Naive thymus-derived CD8-positive, alpha-beta T cell (primary cell): ENCODE measurements around the gene RPLP2. TPM values are rescaled to one million over a fixed set of nuclear protein-coding genes. Genes with fewer than 3 reads are reported as not detected.

ENCODE experiments used
- ATAC-seq, 2 donors: fragments of 150-1000 bp; cut with Tn5 transposase in 1 of 2; sonication (Bioruptor Pico), chemical (Tn5 transposase) in 1 of 2; 1 replicate in 1 of 2; 2 replicates in 1 of 2; pipeline ENCODE4 v1.10.0; 2021; ENCODE audit warnings: mild to moderate bottlenecking in 2 of 2, moderate library complexity in 2 of 2
- POLR2A ChIA-PET: fragments of 350-600 bp; sonication (Branson Sonifier 250); formaldehyde crosslinking; loops from one replicate; lab custom pipeline; 2021; ENCODE audit warnings: antibody characterized with exemption; lab: Charles Lee
- DNase-seq, 10 donors: peaks; one replicate each; pipeline versions ENCODE4 v3.0.0 to v3.0.0-alpha.2; 2020 to 2022
- H3K27ac Mint-ChIP-seq, 10 donors: one replicate each; pipeline ENCODE4 v1.8.0; 2020 to 2022; ENCODE audit warnings: mild to moderate bottlenecking in 10 of 10, mixed read lengths in 10 of 10, moderate library complexity in 4 of 10, inconsistent platforms in 1 of 10
- H3K27me3 Mint-ChIP-seq, 5 donors: one replicate each; pipeline ENCODE4 v1.8.0; 2021 to 2022; ENCODE audit warnings: mixed read lengths in 5 of 5
- H3K36me3 Mint-ChIP-seq, 3 donors: one replicate each; pipeline ENCODE4 v1.8.0; 2020 to 2022; ENCODE audit warnings: mixed read lengths in 3 of 3, mild to moderate bottlenecking in 2 of 3, inconsistent platforms in 1 of 3
- H3K4me1 Mint-ChIP-seq, 4 donors: one replicate each; pipeline ENCODE4 v1.8.0; 2021 to 2022; ENCODE audit warnings: mixed read lengths in 4 of 4
- H3K4me3 Mint-ChIP-seq, 10 donors: one replicate each; pipeline ENCODE4 v1.8.0; 2020 to 2022; ENCODE audit warnings: mild to moderate bottlenecking in 10 of 10, mixed read lengths in 10 of 10, moderate library complexity in 6 of 10, inconsistent platforms in 1 of 10
- H3K9me3 Mint-ChIP-seq, 9 donors: one replicate each; pipeline ENCODE4 v1.8.0; 2020 to 2022; ENCODE audit warnings: mixed read lengths in 9 of 9, mild to moderate bottlenecking in 3 of 9, inconsistent platforms in 1 of 9, moderate library complexity in 1 of 9
- polyA plus RNA-seq, 3 donors: library from polyadenylated mRNA; unstranded; fragments of 300-500 nt; fragmentation: Illumina TruSeq; gene quantifications; one replicate each; pipeline ENCODE4 v1.2.3, GENCODE V29; 2021
- total RNA-seq, 8 experiments: library from RNA in 2 of 8; stranded (reverse) in 2 of 8; gene quantifications; one replicate each; pipeline ENCODE4 v1.2.3 and lab custom pipeline; 2021 to 2026

Gene RPLP2
- total and polyA plus RNA-seq, 5 experiments from 2014 or later = 4,080 to 5,522 (median 5,338) TPM

DNA sequence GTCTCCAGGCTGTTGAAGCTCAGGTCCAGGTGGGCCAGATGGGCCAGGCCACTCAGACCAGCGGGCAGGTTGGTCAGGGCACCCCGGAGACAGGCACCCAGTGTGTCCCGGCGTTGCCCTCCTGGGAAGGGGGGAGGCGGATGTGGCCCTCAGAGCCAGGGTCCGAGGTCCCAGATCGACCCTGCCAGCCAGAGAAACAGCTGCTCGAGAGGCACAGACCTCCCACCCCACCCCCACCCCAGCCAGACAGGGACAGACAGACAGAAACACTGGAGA, 6.4 kb upstream of the RPLP2 start:
- no peak for DNase-seq
- Mint-ChIP-seq H3K4me1 (peaks cover 3 to 32% (median 12%) of the 10 kb centered on the region in 4 donors), H3K36me3 (no peaks in the 10 kb centered on the region), H3K4me3 (peak overlapping the region in 2 of 10 donors; percentile 67 to 72), H3K27ac (peak overlapping the region in 1 of 10 donors; percentile 16), H3K27me3 (no peaks in the 10 kb centered on the region), H3K9me3 (no peaks in the 10 kb centered on the region)
- ATAC-seq = no peak
- POLR2A ChIA-PET = interaction anchor here (0.6 to 5.4 kb wide), 7 partner anchors 16 to 222 kb away, joined by 3 to 67 read pairs (median 5); partner anchors contain the start of genes PNPLA2, POLR2L, TALDO1 and TSPAN4

DNA sequence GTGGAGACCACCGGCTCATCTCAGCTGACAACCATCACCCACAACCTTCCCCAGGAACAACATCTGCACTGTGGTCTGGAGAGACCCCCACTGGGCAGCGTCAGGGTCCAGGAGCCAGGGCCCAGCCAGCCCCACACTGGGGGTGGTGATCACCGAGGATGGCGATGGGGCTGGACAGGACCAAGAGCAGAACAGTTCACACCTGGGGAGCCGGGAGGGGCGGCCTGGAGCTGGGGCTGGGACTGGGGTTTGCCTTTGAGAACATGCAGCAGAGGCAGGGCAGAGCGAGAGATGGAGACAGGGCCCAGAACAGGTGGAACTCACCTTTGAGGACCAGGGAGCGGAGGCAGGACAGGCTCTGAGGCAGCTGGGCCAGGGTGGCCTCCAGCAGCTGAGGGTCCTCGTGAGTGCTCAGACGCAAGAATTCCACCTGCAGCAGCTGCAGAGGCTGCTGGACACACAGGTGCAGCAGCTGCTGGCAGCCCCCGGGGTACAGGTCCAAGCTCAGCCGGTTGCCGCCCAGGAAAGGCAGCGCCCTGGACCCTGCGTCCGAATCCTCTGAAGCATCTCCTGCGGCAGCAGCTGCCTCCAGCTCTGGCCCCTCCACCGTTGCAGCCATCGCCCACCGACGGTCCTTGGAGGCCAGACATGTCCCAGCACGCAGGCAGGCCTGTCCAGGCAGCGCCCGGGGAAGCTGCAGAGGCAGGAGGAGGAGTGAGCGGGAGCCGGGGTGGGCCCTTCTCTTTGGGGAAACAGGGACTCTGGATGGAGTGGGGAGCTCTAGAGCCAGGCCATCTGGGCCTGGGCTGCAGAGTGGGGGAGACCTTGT, 5.8 kb upstream of the RPLP2 start:
- peak overlapping the region; percentile 67 to 86 (median 75) for H3K4me3 Mint-ChIP-seq
- no peaks in the 10 kb centered on the region for H3K27me3 Mint-ChIP-seq
- ATAC-seq (no peak), DNase-seq (no peak)
- no peaks in the 10 kb centered on the region for H3K36me3 Mint-ChIP-seq
- peaks cover 5 to 36% (median 17%) of the 10 kb centered on the region in 4 donors for H3K4me1 Mint-ChIP-seq
- POLR2A ChIA-PET = interaction anchor here (0.6 to 5.4 kb wide), 10 partner anchors 8 to 109 kb away, joined by 3 to 67 read pairs (median 6); partner anchors contain the start of genes CEND1, DEAF1, PNPLA2 and POLR2L
- peak overlapping the region in 8 of 10 donors; percentile 56 to 89 (median 72) for H3K27ac Mint-ChIP-seq
- no peaks in the 10 kb centered on the region for H3K9me3 Mint-ChIP-seq

DNA sequence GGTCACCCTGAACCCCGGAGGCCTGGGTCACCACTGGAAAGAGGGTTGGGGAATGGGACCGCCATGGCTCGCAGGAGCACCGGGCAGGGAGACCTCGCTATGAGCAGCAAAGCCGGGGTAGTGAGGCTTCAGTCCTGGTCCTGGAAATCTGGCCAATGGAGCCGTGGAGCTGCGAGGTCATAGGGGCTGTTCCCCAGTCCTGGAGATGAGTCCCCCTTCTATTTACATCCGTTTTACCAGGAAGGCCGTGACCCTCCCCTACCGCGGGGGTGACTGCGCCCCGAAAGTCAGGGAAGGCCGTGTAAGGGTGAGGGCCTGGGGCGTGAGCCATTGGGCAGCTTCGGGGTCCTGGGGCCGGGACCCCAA, 5.2 kb upstream of the RPLP2 start:
- Mint-ChIP-seq H3K36me3 (no peaks in the 10 kb centered on the region), H3K27ac (peak overlapping the region in 8 of 10 donors; percentile 56 to 89 (median 72)), H3K4me1 (peaks cover 6 to 36% (median 20%) of the 10 kb centered on the region in 4 donors), H3K4me3 (peak overlapping the region; percentile 67 to 86 (median 75)), H3K27me3 (no peaks in the 10 kb centered on the region), H3K9me3 (no peaks in the 10 kb centered on the region)
- POLR2A ChIA-PET = interaction anchor here (0.8 to 5.4 kb wide), 8 partner anchors 9 to 109 kb away, joined by 3 to 67 read pairs (median 4); partner anchors contain the start of genes CEND1, DEAF1, PNPLA2 and TALDO1
- DNase-seq (no peak), ATAC-seq (no peak)

DNA sequence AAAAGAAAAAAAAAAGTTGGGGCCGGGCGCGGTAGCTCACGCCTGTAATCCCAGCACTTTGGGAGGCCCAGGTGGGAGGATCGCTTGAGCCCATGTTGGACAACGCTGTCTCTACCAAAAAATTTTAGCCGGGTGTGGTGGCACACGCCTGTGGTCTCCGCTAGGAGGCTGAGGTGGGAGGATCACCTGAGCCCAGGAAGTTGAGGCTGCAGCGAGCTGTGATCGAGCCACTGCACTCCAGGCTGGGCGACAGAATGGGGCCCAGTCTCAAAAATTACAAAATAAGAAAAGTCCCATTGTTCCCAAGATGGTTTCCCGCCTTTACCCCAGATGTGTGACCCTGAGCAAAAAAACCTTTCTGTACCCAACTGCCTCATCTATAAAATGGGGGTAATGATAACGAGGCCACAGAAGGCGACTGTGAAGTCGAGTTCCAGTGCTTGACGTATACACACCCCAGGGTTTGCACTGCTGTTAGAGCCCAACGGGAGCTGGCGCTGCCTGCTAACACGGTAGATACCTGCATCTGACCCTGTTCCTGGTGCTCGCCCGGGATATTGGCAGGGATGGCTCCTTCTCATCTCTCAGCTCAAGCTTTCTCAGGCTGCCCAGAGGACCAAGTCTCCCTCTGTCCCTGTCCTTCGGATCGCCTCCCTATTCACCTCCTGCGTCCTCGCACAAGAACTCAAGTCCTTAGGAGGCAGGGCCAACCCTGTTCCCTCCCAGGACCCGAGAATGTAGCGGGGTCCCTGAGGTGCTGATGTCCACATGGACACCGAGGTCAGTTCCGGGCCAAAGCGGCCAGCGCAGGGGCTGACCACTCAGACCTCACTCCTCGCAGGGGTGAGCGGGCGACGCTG, 1.1 kb upstream of the RPLP2 start:
- H3K36me3 Mint-ChIP-seq = peaks cover 0 to 24% (median 2%) of the 10 kb centered on the region in 3 donors
- peaks cover 8 to 53% (median 40%) of the 10 kb centered on the region in 4 donors for H3K4me1 Mint-ChIP-seq

DNA sequence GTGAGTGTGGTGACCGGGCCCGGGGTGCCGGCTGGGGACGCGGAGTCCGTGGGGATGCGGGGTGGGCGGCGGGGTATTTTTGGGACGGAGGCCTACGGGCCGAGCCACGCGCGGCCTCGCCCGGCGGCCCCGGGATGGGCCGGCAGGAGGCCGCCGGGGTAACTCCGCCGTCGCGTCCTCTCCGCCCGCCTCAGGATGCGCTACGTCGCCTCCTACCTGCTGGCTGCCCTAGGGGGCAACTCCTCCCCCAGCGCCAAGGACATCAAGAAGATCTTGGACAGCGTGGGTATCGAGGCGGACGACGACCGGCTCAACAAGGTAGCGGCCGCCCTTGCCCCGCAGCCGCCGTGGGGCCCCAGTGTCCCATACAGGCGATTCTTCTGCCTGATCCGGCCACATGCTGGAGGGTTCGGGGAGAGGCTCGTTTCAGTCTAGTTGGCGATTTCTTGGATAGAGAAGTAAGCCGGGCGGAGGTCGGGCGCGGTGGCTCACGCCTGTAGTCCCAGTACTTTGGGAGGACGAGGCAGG, 337 bp downstream of the RPLP2 start:
- peak; percentile 19 to 24 for ATAC-seq
- DNase-seq = no peak
- Mint-ChIP-seq H3K27me3 (no peaks in the 10 kb centered on the region), H3K36me3 (peaks cover 0 to 27% (median 2%) of the 10 kb centered on the region in 3 donors), H3K4me1 (peaks cover 10 to 45% (median 38%) of the 10 kb centered on the region in 4 donors), H3K27ac (peak overlapping the region; percentile 43 to 99 (median 99)), H3K4me3 (peak overlapping the region; percentile 88 to 98 (median 92)), H3K9me3 (no peaks in the 10 kb centered on the region)
- POLR2A ChIA-PET = interaction anchor here (0.8 to 2.3 kb wide), 18 partner anchors 9 to 303 kb away, joined by 3 to 80 read pairs (median 4); partner anchors contain the start of genes CD151, GATD1, PHRF1 and PNPLA2

More for the DNA sequence above, 1.1 kb upstream of the RPLP2 start:
- ATAC-seq (peak; percentile 0 to 3), DNase-seq (no peak)
- H3K27ac Mint-ChIP-seq = peak overlapping the region; percentile 93 to 99 (median 99)
- H3K4me3 Mint-ChIP-seq = peak overlapping the region; percentile 88 to 98 (median 92)
- POLR2A ChIA-PET = interaction anchor here (0.8 to 2.3 kb wide), 14 partner anchors 9 to 302 kb away, joined by 3 to 80 read pairs (median 4); partner anchors contain the start of genes GATD1, PHRF1, PNPLA2 and POLR2L
- no peaks in the 10 kb centered on the region for H3K9me3 Mint-ChIP-seq
- H3K27me3 Mint-ChIP-seq = no peaks in the 10 kb centered on the region

DNA sequence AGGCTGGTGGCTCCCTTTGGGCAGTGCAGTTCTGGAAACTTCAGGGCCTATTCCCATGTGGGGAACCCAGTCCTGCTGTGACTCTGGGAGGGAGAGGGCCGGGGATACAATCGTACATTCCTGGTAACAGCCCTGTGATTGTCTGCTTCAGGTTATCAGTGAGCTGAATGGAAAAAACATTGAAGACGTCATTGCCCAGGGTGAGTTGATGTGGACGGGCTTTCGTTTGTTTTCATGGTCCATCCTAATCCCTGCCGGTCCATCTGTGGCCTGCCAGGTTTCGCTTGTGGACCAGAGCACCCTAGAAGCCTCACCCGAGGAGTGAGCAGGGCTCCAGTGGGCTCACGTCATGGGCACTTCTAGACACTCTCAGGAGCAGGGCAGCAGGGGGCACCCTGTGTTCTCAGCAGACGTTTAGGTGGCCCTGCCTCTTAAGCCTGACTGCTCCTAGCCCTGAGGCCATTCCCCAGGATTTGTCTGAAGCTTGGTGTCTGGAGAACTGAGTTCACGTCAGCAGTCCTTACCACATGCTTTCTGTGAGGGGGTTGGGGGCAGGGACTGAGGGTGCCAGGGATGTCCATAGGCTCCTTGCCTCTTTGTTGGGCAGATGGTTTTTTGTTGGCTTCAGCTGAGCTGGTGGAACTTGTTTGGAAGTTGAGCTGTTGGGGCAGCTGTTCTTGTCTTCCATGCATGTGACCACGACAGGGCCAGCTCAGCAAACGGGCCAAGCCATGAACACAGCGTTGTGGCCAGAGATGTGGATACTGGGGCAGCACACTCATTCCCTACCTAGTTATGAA, 1.9 kb downstream of the RPLP2 start:
- POLR2A ChIA-PET = interaction anchor here (0.6 to 1.9 kb wide), 3 partner anchors 9 to 68 kb away, joined by 4 to 34 read pairs (median 4); partner anchors contain the start of gene PNPLA2
- Mint-ChIP-seq H3K9me3 (no peaks in the 10 kb centered on the region), H3K27me3 (no peaks in the 10 kb centered on the region), H3K36me3 (peaks cover 0 to 27% (median 2%) of the 10 kb centered on the region in 3 donors), H3K27ac (peak overlapping the region in 9 of 10 donors; percentile 31 to 95 (median 86)), H3K4me3 (peak overlapping the region; percentile 79 to 98 (median 86)), H3K4me1 (peaks cover 10 to 41% (median 35%) of the 10 kb centered on the region in 4 donors)
- no peak for DNase-seq
- no peak for ATAC-seq

DNA sequence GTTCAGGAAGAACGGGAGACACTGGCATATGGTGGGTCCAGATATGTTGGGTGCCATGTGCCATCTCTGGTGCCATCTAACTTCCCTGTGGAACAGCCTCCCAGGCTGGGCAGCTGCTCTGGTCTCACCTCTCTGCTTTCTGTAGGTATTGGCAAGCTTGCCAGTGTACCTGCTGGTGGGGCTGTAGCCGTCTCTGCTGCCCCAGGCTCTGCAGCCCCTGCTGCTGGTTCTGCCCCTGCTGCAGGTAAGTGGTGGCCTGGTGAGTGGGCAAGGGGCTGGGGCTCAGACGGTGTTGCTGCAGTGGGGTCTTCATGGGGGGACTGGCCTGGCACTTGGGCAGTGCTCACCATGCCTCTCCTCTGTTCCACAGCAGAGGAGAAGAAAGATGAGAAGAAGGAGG, 2.6 kb downstream of the RPLP2 start:
- no peaks in the 10 kb centered on the region for H3K27me3 Mint-ChIP-seq
- H3K27ac Mint-ChIP-seq = peak overlapping the region in 8 of 10 donors; percentile 8 to 80 (median 45)
- H3K9me3 Mint-ChIP-seq = no peaks in the 10 kb centered on the region
- H3K36me3 Mint-ChIP-seq = peaks cover 0 to 27% (median 2%) of the 10 kb centered on the region in 3 donors
- peak overlapping the region in 6 of 10 donors; percentile 18 to 98 (median 36) for H3K4me3 Mint-ChIP-seq
- ATAC-seq = no peak
- H3K4me1 Mint-ChIP-seq = peaks cover 10 to 41% (median 35%) of the 10 kb centered on the region in 4 donors
- POLR2A ChIA-PET = interaction anchor here (1.4 to 1.5 kb wide), 3 partner anchors 16 to 28 kb away, joined by 3 to 7 read pairs (median 4); no protein-coding TSS in a partner anchor
- DNase-seq = no peak

DNA sequence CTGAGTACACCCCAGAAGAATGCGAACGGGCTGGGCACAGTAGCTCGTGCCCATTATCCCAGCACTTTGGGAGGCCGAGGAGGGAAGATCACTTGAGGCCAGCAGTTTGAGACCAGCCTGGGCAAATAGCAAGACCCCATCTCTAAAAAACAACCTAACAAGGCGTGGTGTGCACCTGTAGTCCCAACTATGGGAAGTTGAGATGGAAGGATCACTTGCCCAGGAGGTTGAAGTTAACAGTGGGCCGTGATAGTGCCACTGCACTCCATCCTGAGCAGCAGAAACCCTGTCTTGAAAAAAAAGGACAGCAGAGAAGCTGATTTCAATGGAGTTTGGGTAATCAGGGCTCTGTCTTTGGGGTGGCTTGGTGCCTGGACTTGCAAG, 3.3 kb downstream of the RPLP2 start:
- peak overlapping the region in 3 of 10 donors; percentile 11 to 80 (median 19) for H3K27ac Mint-ChIP-seq
- peak overlapping the region in 1 of 10 donors; percentile 26 for H3K4me3 Mint-ChIP-seq
- POLR2A ChIA-PET = interaction anchor here (0.6 to 1.5 kb wide), 3 partner anchors 16 to 118 kb away, joined by 3 to 7 read pairs (median 3); no protein-coding TSS in a partner anchor

DNA sequence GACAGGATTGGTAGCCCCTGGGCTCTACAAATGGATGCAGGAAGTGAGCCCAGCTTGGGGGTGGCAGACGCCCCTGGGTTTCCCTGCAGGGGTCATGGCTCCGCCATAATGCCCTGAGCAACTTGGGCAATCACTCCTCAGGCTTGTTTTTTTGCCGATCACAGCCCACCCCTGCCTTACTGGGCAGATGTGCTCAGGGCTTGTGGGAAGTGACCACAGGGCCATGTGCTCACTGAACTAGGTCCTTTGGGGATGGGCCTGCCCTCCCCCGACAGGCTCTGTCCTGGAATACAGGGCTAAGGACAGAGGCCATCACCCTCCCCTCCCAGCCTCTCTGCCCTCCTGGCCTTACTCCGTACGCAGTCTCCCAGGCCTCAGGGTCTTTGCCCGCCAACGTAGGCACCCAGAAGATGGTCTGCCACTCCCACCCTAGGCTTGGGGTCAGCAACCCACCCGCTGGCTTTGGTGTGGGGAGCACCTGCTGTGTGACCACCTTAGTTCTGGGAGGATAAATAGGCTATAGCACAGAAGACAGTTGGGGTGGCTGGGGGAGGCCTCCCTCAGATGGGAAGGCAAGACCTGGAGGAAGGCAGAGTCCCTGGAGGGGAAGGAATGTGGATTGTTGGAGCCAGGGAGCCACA, 3.8 kb downstream of the RPLP2 start:
- Mint-ChIP-seq H3K27me3 (no peaks in the 10 kb centered on the region), H3K36me3 (peaks cover 0 to 27% (median 2%) of the 10 kb centered on the region in 3 donors), H3K27ac (peak overlapping the region in 4 of 10 donors; percentile 34 to 64 (median 53)), H3K9me3 (no peaks in the 10 kb centered on the region), H3K4me1 (peaks cover 7 to 33% (median 29%) of the 10 kb centered on the region in 4 donors), H3K4me3 (peak overlapping the region in 1 of 10 donors; percentile 61)
- DNase-seq = no peak
- ATAC-seq = no peak
- POLR2A ChIA-PET = interaction anchor here (0.6 to 1.5 kb wide), 4 partner anchors 15 to 124 kb away, joined by 3 to 7 read pairs (median 3); no protein-coding TSS in a partner anchor

More for the DNA sequence above, 3.3 kb downstream of the RPLP2 start:
- ATAC-seq (no peak), DNase-seq (no peak)
- Mint-ChIP-seq H3K36me3 (peaks cover 0 to 27% (median 2%) of the 10 kb centered on the region in 3 donors), H3K9me3 (no peaks in the 10 kb centered on the region), H3K4me1 (peaks cover 7 to 36% (median 30%) of the 10 kb centered on the region in 4 donors), H3K27me3 (no peaks in the 10 kb centered on the region)

DNA sequence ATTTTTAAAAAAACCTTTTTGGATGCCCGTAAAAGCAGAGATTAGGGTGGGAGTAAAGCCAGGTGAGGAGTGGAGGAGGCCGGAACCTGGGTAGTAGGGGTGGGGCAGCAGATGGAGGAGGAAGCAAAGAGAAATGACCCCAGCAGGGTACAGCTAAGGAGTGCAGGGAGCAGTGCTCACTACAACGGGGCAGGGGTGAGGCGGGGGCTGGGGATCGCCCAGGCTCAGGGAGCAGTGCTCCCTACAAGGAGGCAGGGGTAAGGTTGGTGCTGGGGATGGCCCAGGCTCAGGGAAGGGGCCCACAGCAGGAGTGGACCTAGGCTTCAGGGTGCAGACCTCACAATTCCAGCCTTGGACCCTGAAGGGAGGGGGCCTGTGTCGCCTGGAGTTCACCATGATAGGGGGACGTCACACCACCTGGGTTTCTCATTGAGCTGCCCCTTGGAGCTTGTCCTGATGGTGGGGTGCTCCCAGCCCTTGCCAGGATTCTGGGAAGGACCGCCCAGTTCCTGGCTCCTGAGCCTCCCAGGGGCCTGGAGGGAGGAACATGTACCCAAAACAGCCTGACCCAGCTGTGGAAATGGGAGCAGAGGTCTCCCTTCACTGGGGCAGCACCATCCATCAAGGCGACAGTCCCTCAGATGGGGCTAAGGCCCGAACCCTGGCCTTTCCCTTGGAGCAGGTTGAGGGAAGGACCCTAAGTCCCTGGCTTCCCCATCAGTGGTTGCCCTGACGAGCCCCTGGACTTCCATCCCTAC, 6.1 kb downstream of the RPLP2 start:
- H3K4me3 Mint-ChIP-seq = peak overlapping the region in 2 of 10 donors; percentile 19 to 62
- ATAC-seq = no peak

More for the DNA sequence above, 6.1 kb downstream of the RPLP2 start:
- Mint-ChIP-seq H3K9me3 (no peaks in the 10 kb centered on the region), H3K27ac (no peak overlapping the region), H3K4me1 (peaks cover 2 to 29% (median 22%) of the 10 kb centered on the region in 4 donors), H3K36me3 (peaks cover 0 to 25% (median 2%) of the 10 kb centered on the region in 3 donors), H3K27me3 (no peaks in the 10 kb centered on the region)
- DNase-seq = no peak
- POLR2A ChIA-PET = interaction anchor here (0.6 to 5.7 kb wide), 3 partner anchors 11 to 37 kb away, joined by 3 to 67 read pairs (median 5); partner anchors contain the start of gene PIDD1
